H1 (cell line): ENCODE measurements around the gene PRICKLE2. TPM values are rescaled to one million over a fixed set of nuclear protein-coding genes. Genes with fewer than 3 reads are reported as not detected.

Experiments used
- BCL11A ChIP-seq, 2 experiments: IDR thresholded peaks; one replicate each; pipeline ENCODE4 v1.6.1; 2011; ENCODE audit warnings: low read depth in 2 of 2, low read length in 2 of 2, mild to moderate bottlenecking in 2 of 2
- CBX5 ChIP-seq: fragments of 300-800, 300-1000 bp; sonication (generic); IDR thresholded peaks from 2 replicates; pipeline ENCODE4 v1.7.1; 2016; ENCODE audit warnings: antibody characterized with exemption, low read length, low read depth
- CHD1 ChIP-seq: IDR thresholded peaks from 2 replicates; pipeline ENCODE4 v1.6.1; 2012; ENCODE audit warnings: low read depth, low read length, improper control_type of control experiment
- CHD2 ChIP-seq: IDR thresholded peaks from 2 replicates; pipeline ENCODE4 v1.6.1; 2012; ENCODE audit warnings: low read length, improper control_type of control experiment
- EGR1 ChIP-seq: IDR thresholded peaks from 2 replicates; pipeline ENCODE4 v1.6.1; 2011; ENCODE audit warnings: low read depth, low read length, borderline replicate concordance
- NRF1 ChIP-seq: IDR thresholded peaks from 2 replicates; pipeline ENCODE4 v1.6.1; 2011; ENCODE audit warnings: mild to moderate bottlenecking, low read depth, low read length, improper control_type of control experiment
- SIX5 ChIP-seq: IDR thresholded peaks from 2 replicates; pipeline ENCODE4 v1.6.1; 2011; ENCODE audit warnings: mild to moderate bottlenecking, low read depth, low read length
- polyA plus RNA-seq, 7 experiments: library from polyadenylated mRNA; depleted of rRNA in 3 of 7; stranded (reverse) in 5 of 7; unstranded in 2 of 7; fragments of >200 nt in 5 of 7; fragments of 200-250 nt in 2 of 7; gene quantifications; 1 replicate in 5 of 7; 2 replicates in 1 of 7; 4 replicates in 1 of 7; pipeline versions ENCODE4 v1.2.1 to v1.2.3, GENCODE V29; 2011 to 2013; ENCODE audit warnings: missing spikeins in 2 of 7, mixed read lengths in 2 of 7
- total RNA-seq: library from RNA; stranded (reverse); fragmentation: NEBNext Ultra II Directional; extraction: Animal tissue kit (Norgen Biotek cat#: 25700); gene quantifications from 2 replicates; pipeline ENCODE4 v1.2.1, GENCODE V29; 2021
- TF ChIP-seq, protein P1 (sequence below): IDR thresholded peaks from 2 replicates; pipeline ENCODE4 v1.6.1; 2011; ENCODE audit warnings: low read length, improper control_type of control experiment

The PRICKLE2 gene
- total and polyA plus RNA-seq, 2 of the 8 experiments (the other 6 are each of a cell fraction or from before 2014, with no cell fraction given): 2.9 to 8.0 TPM

- TF ChIP-seq BCL11A (IDR thresholded peaks at IDR 0.05; ENCODE audit: low read depth in 2 of 2, low read length in 2 of 2) (no peak), CHD1 (no peak), CHD2 (no peak), SIX5 (no peak), NRF1 (no peak), EGR1 (no peak), CBX5 (no peak)
- TF ChIP-seq, protein P1, sequence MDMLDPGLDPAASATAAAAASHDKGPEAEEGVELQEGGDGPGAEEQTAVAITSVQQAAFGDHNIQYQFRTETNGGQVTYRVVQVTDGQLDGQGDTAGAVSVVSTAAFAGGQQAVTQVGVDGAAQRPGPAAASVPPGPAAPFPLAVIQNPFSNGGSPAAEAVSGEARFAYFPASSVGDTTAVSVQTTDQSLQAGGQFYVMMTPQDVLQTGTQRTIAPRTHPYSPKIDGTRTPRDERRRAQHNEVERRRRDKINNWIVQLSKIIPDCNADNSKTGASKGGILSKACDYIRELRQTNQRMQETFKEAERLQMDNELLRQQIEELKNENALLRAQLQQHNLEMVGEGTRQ: no peak
Measured at GRCh38 chr3:64170270-64170669, 55.0 kb downstream of the PRICKLE2 start (continued).
